Smooth muscle cell (in vitro differentiated cells): Measurements from ENCODE around the gene PLK5. TPM values are rescaled to one million over a fixed set of nuclear protein-coding genes. Genes with fewer than 3 reads are reported as not detected.
"Not testable (repeated sequence)": the region's sequence is repeated elsewhere in the genome, so short reads cannot be mapped to it uniquely, and the experiment has no call there.

Source experiments
- DNase-seq: peaks from one replicate; lab custom pipeline; 2025; ENCODE audit not compliant: unreplicated experiment; lab: John Stamatoyannopoulos, UW
- H2AFZ ChIP-seq: fragments of 200-600 bp; sonication (generic); 2 replicates; pipeline ENCODE4 v1.6.0; 2016; ENCODE audit warnings: antibody characterized with exemption, low read depth, mild to moderate bottlenecking
- H3F3A ChIP-seq: fragments of 200-600 bp; sonication (generic); 2 replicates; pipeline ENCODE4 v1.6.0; 2017; ENCODE audit warnings: antibody characterized with exemption, low read depth
- H3K27ac ChIP-seq: fragments of 200-600 bp; sonication (generic); 2 replicates; pipeline ENCODE4 v1.5.1; 2016; ENCODE audit warnings: low read depth, mild to moderate bottlenecking
- H3K27me3 ChIP-seq: fragments of 200-600 bp; sonication (generic); 2 replicates; pipeline ENCODE4 v1.6.1; 2016; ENCODE audit warnings: low read depth, mild to moderate bottlenecking
- H3K36me3 ChIP-seq: fragments of 200-600 bp; sonication (generic); 2 replicates; pipeline ENCODE4 v1.5.1; 2016; ENCODE audit warnings: low read depth
- H3K4me1 ChIP-seq: fragments of 200-600 bp; sonication (generic); 2 replicates; pipeline ENCODE4 v1.5.1; 2016; ENCODE audit warnings: low read depth
- H3K4me2 ChIP-seq: fragments of 200-600 bp; sonication (generic); 2 replicates; pipeline ENCODE4 v1.6.0; 2016; ENCODE audit warnings: mild to moderate bottlenecking
- H3K4me3 ChIP-seq: fragments of 200-600 bp; sonication (generic); 2 replicates; pipeline ENCODE4 v1.5.1; 2016; ENCODE audit warnings: mild to moderate bottlenecking
- H3K79me2 ChIP-seq: fragments of 200-600 bp; sonication (generic); 2 replicates; pipeline ENCODE4 v1.6.0; 2016; ENCODE audit warnings: low read depth, mild to moderate bottlenecking
- H3K9ac ChIP-seq: fragments of 200-600 bp; sonication (generic); 2 replicates; pipeline ENCODE4 v1.6.0; 2016; ENCODE audit warnings: low read depth
- H3K9me3 ChIP-seq: fragments of 200-600 bp; sonication (generic); replicated peaks from 2 replicates; pipeline ENCODE4 v1.5.1; 2016; ENCODE audit warnings: low read depth
- H4K20me1 ChIP-seq: fragments of 200-600 bp; sonication (generic); 2 replicates; pipeline ENCODE4 v1.6.0; 2016; ENCODE audit warnings: low read depth
- WGBS: methylation state at CpG from one replicate; pipeline ENCODE4 v1.1.7; 2016; ENCODE audit warnings: low lambda C conversion rate; 5-methylcytosine and 5-hydroxymethylcytosine counted together
- polyA plus RNA-seq: library from polyadenylated mRNA; unstranded; fragments of >200 nt; fragmentation: Nextera tagmentation; extraction: Ambion mirVana; gene quantifications from 2 replicates; pipeline ENCODE4 v1.2.1, GENCODE V29; 2016
- total RNA-seq: library from RNA; depleted of rRNA; stranded (reverse); fragments of >200 nt; gene quantifications from 2 replicates; pipeline ENCODE4 v1.2.3, GENCODE V29; 2014
- TF ChIP-seq, protein P1 (sequence below): fragments of 200-600 bp; sonication (generic); IDR thresholded peaks from 2 replicates; pipeline ENCODE4 v1.5.1; 2017; ENCODE audit warnings: borderline replicate concordance, mild to moderate bottlenecking, antibody characterized with exemption; ENCODE audit not compliant: insufficient read depth, poor library complexity, severe bottlenecking

Gene PLK5
- total and polyA plus RNA-seq, 2 experiments from 2014 or later, result not detected

DNA sequence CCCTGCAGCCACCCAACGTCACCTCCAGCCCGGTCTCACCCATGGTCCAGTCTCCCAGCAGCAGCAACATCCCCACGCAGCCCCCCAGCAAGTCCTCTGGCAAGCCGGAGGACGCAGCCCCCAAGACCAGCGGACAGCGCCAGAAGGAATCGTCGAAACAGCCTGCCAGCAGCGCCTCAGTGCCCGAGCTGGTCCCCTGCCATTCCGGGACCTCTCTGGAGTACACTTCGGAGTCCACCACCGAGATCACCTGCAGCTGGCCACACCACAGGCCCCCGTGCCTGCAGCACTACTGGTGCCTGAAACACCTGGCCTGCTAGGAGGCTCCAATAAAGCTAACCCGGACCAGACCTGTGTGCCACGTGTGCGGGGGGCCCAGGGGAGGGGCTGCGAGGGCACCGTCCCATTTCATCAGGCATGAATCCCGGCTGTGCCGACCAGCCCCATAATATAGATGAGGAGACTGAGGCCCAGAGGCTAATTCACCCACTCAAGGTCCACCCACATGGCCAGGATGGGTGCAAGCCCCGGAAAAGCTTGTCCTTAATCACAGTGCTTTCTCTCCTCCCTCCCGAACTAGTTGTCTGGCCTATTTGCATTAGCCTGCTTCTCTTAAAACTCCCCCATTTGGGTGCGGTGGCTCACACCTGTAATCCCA lies 26.2 kb upstream of the PLK5 start:
- Histone ChIP-seq H3K36me3 (no peaks in the 10 kb centered on the region), H3K4me2 (no peak overlapping the region), H3K9ac (no peak overlapping the region), H3K79me2 (no peaks in the 10 kb centered on the region), H3K9me3 (no peaks in the 10 kb centered on the region), H3K27me3 (no peaks in the 10 kb centered on the region), H2AFZ (no peak overlapping the region), H3K4me3 (no peak overlapping the region), H3K4me1 (no peaks in the 10 kb centered on the region), H4K20me1 (no peaks in the 10 kb centered on the region), H3F3A (peaks cover 1% of the 10 kb centered on the region), H3K27ac (no peak overlapping the region)
- 93% methylated on average over 25 of the region's 25 CpGs for WGBS
- no peak for DNase-seq
- TF ChIP-seq, protein P1, sequence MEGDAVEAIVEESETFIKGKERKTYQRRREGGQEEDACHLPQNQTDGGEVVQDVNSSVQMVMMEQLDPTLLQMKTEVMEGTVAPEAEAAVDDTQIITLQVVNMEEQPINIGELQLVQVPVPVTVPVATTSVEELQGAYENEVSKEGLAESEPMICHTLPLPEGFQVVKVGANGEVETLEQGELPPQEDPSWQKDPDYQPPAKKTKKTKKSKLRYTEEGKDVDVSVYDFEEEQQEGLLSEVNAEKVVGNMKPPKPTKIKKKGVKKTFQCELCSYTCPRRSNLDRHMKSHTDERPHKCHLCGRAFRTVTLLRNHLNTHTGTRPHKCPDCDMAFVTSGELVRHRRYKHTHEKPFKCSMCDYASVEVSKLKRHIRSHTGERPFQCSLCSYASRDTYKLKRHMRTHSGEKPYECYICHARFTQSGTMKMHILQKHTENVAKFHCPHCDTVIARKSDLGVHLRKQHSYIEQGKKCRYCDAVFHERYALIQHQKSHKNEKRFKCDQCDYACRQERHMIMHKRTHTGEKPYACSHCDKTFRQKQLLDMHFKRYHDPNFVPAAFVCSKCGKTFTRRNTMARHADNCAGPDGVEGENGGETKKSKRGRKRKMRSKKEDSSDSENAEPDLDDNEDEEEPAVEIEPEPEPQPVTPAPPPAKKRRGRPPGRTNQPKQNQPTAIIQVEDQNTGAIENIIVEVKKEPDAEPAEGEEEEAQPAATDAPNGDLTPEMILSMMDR, result no peak

DNA sequence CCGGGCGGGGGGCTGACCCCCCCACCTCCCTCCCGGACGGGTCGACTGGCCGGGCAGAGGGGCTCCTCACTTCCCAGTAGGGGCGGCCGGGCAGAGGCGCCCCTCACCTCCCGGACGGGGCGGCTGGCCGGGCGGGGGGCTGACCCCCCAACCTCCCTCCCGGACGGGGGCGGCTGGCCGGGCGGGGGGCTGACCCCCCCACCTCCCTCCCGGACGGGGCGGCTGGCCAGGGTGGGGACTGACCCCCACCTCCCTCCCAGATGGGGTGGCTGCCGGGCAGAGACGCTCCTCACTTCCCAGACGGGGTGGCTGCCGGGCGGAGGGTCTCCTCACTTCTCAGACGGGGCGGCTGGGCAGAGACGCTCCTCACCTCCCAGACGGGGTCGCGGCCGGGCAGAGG lies 24.6 kb upstream of the PLK5 start:
- WGBS, result no CpG with 5 or more reads among the region's 34 CpGs
- not testable (repeated sequence) for H3K27me3 ChIP-seq, H3K9ac ChIP-seq

DNA sequence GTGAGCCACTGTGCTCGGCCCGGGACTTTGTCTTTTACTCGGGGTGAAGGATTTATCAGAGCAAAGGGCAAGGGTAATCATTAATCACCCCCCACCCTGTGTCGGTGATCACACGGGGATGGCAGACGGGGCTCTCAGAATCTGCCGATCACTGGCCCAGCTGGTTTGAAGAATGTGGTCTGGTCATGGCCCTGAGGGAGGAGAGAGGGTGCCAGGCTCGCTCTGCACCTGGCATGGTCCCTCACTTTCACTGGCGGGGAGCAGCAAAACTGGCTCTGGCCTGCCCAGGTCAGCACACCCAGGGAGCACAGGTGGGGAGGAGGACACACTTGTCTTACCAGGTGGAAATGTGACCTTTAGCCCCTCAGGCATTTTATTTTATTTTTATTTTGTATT lies 22.7 kb upstream of the PLK5 start:
- Histone ChIP-seq H2AFZ (no peak overlapping the region), H3K27ac (no peak overlapping the region), H3K79me2 (no peaks in the 10 kb centered on the region), H3K9me3 (no peaks in the 10 kb centered on the region), H3K4me2 (no peak overlapping the region), H3K9ac (no peak overlapping the region), H3K27me3 (peaks cover 7% of the 10 kb centered on the region), H3K4me3 (no peak overlapping the region), H3K4me1 (peaks cover 8% of the 10 kb centered on the region), H3F3A (peaks cover 2% of the 10 kb centered on the region), H3K36me3 (no peaks in the 10 kb centered on the region), H4K20me1 (no peaks in the 10 kb centered on the region)
- 90% methylated on average over 9 of the region's 9 CpGs for WGBS
- TF ChIP-seq, protein P1, result no peak
- no peak for DNase-seq

More for the DNA sequence above, 24.6 kb upstream of the PLK5 start:
- not testable (repeated sequence) for H3K4me2 ChIP-seq, H3K4me1 ChIP-seq, H3K9me3 ChIP-seq, H3K27ac ChIP-seq, H3K79me2 ChIP-seq, DNase-seq, H4K20me1 ChIP-seq, H3K36me3 ChIP-seq, H3K4me3 ChIP-seq, H2AFZ ChIP-seq, H3F3A ChIP-seq

DNA sequence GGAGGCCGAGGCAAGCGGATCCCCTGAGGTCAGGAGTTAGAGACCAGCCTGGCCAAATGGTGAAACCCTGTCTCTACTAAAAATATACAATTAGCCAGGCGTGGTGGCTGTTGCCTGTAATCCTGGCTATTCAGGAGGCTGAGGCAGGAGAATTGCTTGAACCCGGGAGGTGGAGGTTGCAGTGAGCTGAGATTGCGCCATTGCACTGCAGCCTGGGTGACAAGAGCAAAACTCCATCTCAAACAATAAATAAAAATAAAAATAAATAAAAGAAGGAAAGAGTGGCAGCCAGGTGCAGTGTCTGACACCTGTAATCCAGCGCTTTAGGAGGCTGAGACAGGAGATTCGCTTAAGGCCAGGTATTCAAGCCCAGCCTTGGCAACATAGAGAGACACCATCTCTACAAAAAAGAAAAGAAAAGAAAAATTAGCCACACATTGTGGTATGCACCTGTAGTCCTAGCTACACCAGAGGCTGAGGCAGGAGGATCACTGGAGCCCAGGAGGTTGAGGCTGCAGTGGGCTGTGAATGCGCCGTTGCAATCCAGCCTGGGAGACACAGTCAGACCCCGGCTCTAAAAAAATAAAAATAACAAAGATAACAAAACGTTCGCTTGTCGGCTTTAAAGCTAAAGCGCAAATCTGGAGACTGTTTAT lies 21.3 kb upstream of the PLK5 start:
- peaks cover 8% of the 10 kb centered on the region for H3K4me1 ChIP-seq
- no peaks in the 10 kb centered on the region for H3K79me2 ChIP-seq
- no peak for DNase-seq
- peak overlapping the region; percentile 17 for H3K4me3 ChIP-seq
- TF ChIP-seq, protein P1, result no peak
- no peaks in the 10 kb centered on the region for H4K20me1 ChIP-seq
- no peaks in the 10 kb centered on the region for H3K9me3 ChIP-seq
- WGBS, result 62% methylated on average over 14 of the region's 14 CpGs
- no peak overlapping the region for H2AFZ ChIP-seq
- peaks cover 7% of the 10 kb centered on the region for H3K27me3 ChIP-seq
- no peaks in the 10 kb centered on the region for H3K36me3 ChIP-seq
- H3K27ac ChIP-seq, result no peak overlapping the region
- H3K4me2 ChIP-seq, result peak overlapping the region; percentile 74
- H3F3A ChIP-seq, result peaks cover 2% of the 10 kb centered on the region
- no peak overlapping the region for H3K9ac ChIP-seq
